ENCODE data around the gene FTSJ1.

- TF ChIP-seq CTCF (IDR thresholded peaks at IDR 0.05; ENCODE audit: low read depth, low read length, missing input control): no peak
- no peak for TF ChIP-seq MAX (IDR thresholded peaks at IDR 0.05)
- TF ChIP-seq REST (IDR thresholded peaks at IDR 0.05): no peak
Measured at GRCh38 chrX:48473704-48473990, 2.4 kb upstream of the FTSJ1 start.

Measured in liver (tissue), 2 donors.